Ovary (tissue), 3 donors: ENCODE results near the gene FAAP20.

Experiments
- CTCF ChIP-seq, 3 donors: fragments of 450-650 bp in 2 of 3; fragments of 200-600 bp in 1 of 3; IDR thresholded peaks; one replicate each; pipeline versions ENCODE4 v1.5.1 to v1.8.0; 2016 to 2022; ENCODE audit warnings: antibody characterized with exemption in 3 of 3, mild to moderate bottlenecking in 1 of 3
- POLR2A ChIP-seq: fragments of 450-650 bp; IDR thresholded peaks from one replicate; pipeline ENCODE4 v1.6.1; 2017; ENCODE audit warnings: antibody characterized with exemption, mild to moderate bottlenecking, moderate library complexity
- donor health status: DM: no; HTN: no; CAD: no.

GRCh38 chr1:2237773-2238172, 43.2 kb upstream of the FAAP20 start:
- TF ChIP-seq CTCF (IDR thresholded peaks at IDR 0.05) (no peak), POLR2A (no peak)
